Measurements from ENCODE around the gene DEAF1.

- TF ChIP-seq POLR2AphosphoS5 (IDR thresholded peaks at IDR 0.05; ENCODE audit: low read depth, low read length), result no peak
- TF ChIP-seq CTCF (IDR thresholded peaks at IDR 0.05 in 2 of 3, conservative IDR thresholded peaks at IDR 0.05 in 1 of 3; ENCODE audit: borderline replicate concordance in 1 of 3, insufficient read depth in 1 of 3, low read depth in 2 of 3, low read length in 2 of 3), result no peak
- no peak for TF ChIP-seq SP1 (IDR thresholded peaks at IDR 0.05; ENCODE audit: low read depth)
- no peak for TF ChIP-seq POLR2A (IDR thresholded peaks at IDR 0.05; ENCODE audit: borderline replicate concordance, extremely low read depth, insufficient read depth, insufficient read length)
- no peak for TF ChIP-seq EZH2 (IDR thresholded peaks at IDR 0.05)
These were observed 57.8 kb downstream of the DEAF1 start for GRCh38 chr11:637333-637592.

Measured in HCT116 (cell line).